Progenitor cell of endocrine pancreas (in vitro differentiated cells): ENCODE results near the gene GLG1. TPM values are rescaled to one million over a fixed set of nuclear protein-coding genes. Genes with fewer than 3 reads are reported as not detected.

Experiments used
- DNase-seq: peaks from one replicate; pipeline ENCODE4 v3.0.0; 2021; ENCODE audit warnings: low spot score; ENCODE audit not compliant: unreplicated experiment
- H3K27ac Mint-ChIP-seq: 2 replicates; pipeline ENCODE4 v1.8.0; 2021; ENCODE audit warnings: mild to moderate bottlenecking, moderate library complexity, mixed read lengths
- H3K27me3 Mint-ChIP-seq: 2 replicates; pipeline ENCODE4 v1.8.0; 2021; ENCODE audit warnings: mixed read lengths
- H3K36me3 Mint-ChIP-seq: 2 replicates; pipeline ENCODE4 v1.8.0; 2022; ENCODE audit warnings: mixed read lengths; ENCODE audit not compliant: insufficient read depth
- H3K4me1 Mint-ChIP-seq: 2 replicates; pipeline ENCODE4 v1.8.0; 2021; ENCODE audit warnings: low read depth, mixed read lengths
- H3K4me3 Mint-ChIP-seq: 2 replicates; pipeline ENCODE4 v1.8.0; 2021; ENCODE audit warnings: low read depth, mild to moderate bottlenecking, moderate library complexity, mixed read lengths
- H3K9me3 Mint-ChIP-seq: 2 replicates; pipeline ENCODE4 v1.8.0; 2021; ENCODE audit warnings: low read depth, mixed read lengths
- CTCF ChIP-seq: fragments of 200-600 bp; sonication (generic); IDR thresholded peaks from one replicate; pipeline ENCODE4 v1.5.0; 2021; ENCODE audit warnings: antibody characterized with exemption, mild to moderate bottlenecking; ENCODE audit not compliant: unreplicated experiment
- total RNA-seq: library from RNA; stranded (reverse); gene quantifications from 2 replicates; pipeline ENCODE4 v1.2.1, GENCODE V29; 2021

Gene GLG1
- total RNA-seq, 1 donor from 2014 or later = 173 TPM

GRCh38 chr16:74586948-74587347 is 20.0 kb downstream of the GLG1 start:
- H3K27ac Mint-ChIP-seq = peak overlapping the region; percentile 43

GRCh38 chr16:74585846-74586443 is 21.0 kb downstream of the GLG1 start:
- Mint-ChIP-seq H3K27me3 (no peaks in the 10 kb centered on the region), H3K9me3 (peaks cover 5% of the 10 kb centered on the region), H3K36me3 (peaks cover 10% of the 10 kb centered on the region), H3K27ac (no peak overlapping the region), H3K4me3 (no peak overlapping the region), H3K4me1 (peaks cover 18% of the 10 kb centered on the region)
- no peak for TF ChIP-seq CTCF
- DNase-seq = no peak

More at GRCh38 chr16:74586948-74587347, 20.0 kb downstream of the GLG1 start:
- H3K4me1 Mint-ChIP-seq = peaks cover 16% of the 10 kb centered on the region
- no peak for DNase-seq
- H3K4me3 Mint-ChIP-seq = no peak overlapping the region
- TF ChIP-seq CTCF = no peak
- peaks cover 10% of the 10 kb centered on the region for H3K36me3 Mint-ChIP-seq
- H3K27me3 Mint-ChIP-seq = no peaks in the 10 kb centered on the region
- H3K9me3 Mint-ChIP-seq = peaks cover 5% of the 10 kb centered on the region

GRCh38 chr16:74583926-74584666 is 22.8 kb downstream of the GLG1 start:
- no peak for DNase-seq
- Mint-ChIP-seq H3K36me3 (peaks cover 10% of the 10 kb centered on the region), H3K9me3 (peaks cover 5% of the 10 kb centered on the region), H3K4me3 (no peak overlapping the region), H3K4me1 (peaks cover 23% of the 10 kb centered on the region), H3K27me3 (no peaks in the 10 kb centered on the region), H3K27ac (no peak overlapping the region)
- TF ChIP-seq CTCF = no peak

- Mint-ChIP-seq H3K27ac (peak overlapping the region; percentile 77), H3K4me3 (no peak overlapping the region), H3K4me1 (peaks cover 28% of the 10 kb centered on the region), H3K27me3 (no peaks in the 10 kb centered on the region), H3K36me3 (peaks cover 10% of the 10 kb centered on the region), H3K9me3 (peaks cover 5% of the 10 kb centered on the region)
- no peak for TF ChIP-seq CTCF
- DNase-seq = no peak
Measured at GRCh38 chr16:74582970-74583369, 23.9 kb downstream of the GLG1 start.

GRCh38 chr16:74580833-74581232 is 26.1 kb downstream of the GLG1 start:
- peaks cover 21% of the 10 kb centered on the region for H3K4me1 Mint-ChIP-seq
- H3K27ac Mint-ChIP-seq = peak overlapping the region; percentile 41

More at GRCh38 chr16:74580833-74581232, 26.1 kb downstream of the GLG1 start:
- no peak for DNase-seq
- no peak for TF ChIP-seq CTCF
- Mint-ChIP-seq H3K27me3 (no peaks in the 10 kb centered on the region), H3K9me3 (peaks cover 5% of the 10 kb centered on the region), H3K4me3 (no peak overlapping the region), H3K36me3 (peaks cover 5% of the 10 kb centered on the region)
